ENCODE measurements around the gene ABHD2. TPM values are rescaled to one million over a fixed set of nuclear protein-coding genes. Genes with fewer than 3 reads are reported as not detected.

ABHD2 gene
- total and polyA plus RNA-seq, 9 of the 15 experiments (the other 6 are each of a cell fraction or from before 2014, with no cell fraction given), result 16.9 to 99.8 (median 47.5) TPM

DNA sequence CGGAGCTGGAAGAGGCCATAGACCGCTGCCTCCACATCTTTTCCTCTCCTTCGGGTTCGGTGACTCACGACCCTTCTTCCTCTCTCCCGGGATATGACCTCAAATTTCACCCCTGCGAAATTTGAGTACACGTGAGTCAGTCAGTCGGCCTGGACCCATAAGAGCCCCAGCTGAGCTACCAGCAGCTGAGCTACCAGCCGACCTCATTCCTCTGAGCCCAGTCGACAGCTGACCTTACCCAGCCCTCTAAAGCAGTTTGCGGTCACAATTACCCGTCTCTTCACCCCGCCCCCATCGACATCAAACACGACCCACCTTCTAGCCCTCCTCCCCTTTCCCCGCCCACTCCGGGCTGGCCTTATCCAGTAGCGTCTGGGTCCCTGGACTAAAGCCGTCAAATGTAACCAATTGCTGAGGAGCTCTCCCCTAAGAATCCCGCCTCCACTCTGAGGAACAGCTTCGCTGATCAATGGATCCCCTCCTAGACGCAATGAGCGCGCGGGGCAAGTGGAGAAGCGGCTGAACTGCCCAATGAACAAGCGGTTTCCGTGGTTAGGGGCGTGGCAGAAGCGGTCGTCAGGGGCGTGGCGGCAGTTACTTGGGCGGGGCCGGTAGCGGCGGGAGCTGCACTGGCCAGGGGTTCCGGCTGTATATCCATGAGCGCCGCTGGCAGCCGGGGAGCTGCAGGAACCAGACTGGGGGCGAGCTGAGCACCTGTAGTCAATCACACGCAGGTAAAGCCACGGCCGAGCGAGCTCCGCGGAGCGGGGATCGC, at the start of gene ABHD2 (continued):
- TF ChIP-seq YY1 (IDR thresholded peaks at IDR 0.05; ENCODE audit: borderline replicate concordance in 1 of 3, control insufficient read depth in 1 of 3, extremely low read depth in 1 of 3, insufficient read depth in 3 of 3, insufficient read length in 1 of 3, insufficient replicate concordance in 2 of 3, low read depth in 1 of 3, low read length in 2 of 3) (peak in 2 of 3 experiments; percentile 66 to 73), ZBTB8A (IDR thresholded peaks at IDR 0.05; ENCODE audit: partially characterized antibody) (no peak), HDAC1 (IDR thresholded peaks at IDR 0.05) (peak in 1 of 2 experiments; percentile 80; a peak in 2 of 4 replicates), CC2D1A (IDR thresholded peaks at IDR 0.05) (peak; percentile 34; the same call in 1 of the 2 replicates), POLR2AphosphoS5 (IDR thresholded peaks at IDR 0.05; ENCODE audit: control insufficient read depth, insufficient read depth, low read depth, low read length) (peak; percentile 62; the same call in 1 of the 2 replicates), ZNF184 (CRISPR knock-in tag; IDR thresholded peaks at IDR 0.05) (no peak), ZNF699 (CRISPR knock-in tag; IDR thresholded peaks at IDR 0.05; ENCODE audit: insufficient replicate concordance) (no peak), CHCHD3 (CRISPR knock-in tag; IDR thresholded peaks at IDR 0.05) (no peak), ETV6 (IDR thresholded peaks at IDR 0.05; ENCODE audit: borderline replicate concordance in 1 of 2, low read depth in 2 of 2, low read length in 1 of 2) (0 out of 4 replicates have a peak, but pooled peaks of 1 of the 2 experiments have one; percentile 33), ETV6 (CRISPR knock-in tag; IDR thresholded peaks at IDR 0.05; ENCODE audit: borderline replicate concordance) (no peak)
- TF ChIP-seq, protein P1, sequence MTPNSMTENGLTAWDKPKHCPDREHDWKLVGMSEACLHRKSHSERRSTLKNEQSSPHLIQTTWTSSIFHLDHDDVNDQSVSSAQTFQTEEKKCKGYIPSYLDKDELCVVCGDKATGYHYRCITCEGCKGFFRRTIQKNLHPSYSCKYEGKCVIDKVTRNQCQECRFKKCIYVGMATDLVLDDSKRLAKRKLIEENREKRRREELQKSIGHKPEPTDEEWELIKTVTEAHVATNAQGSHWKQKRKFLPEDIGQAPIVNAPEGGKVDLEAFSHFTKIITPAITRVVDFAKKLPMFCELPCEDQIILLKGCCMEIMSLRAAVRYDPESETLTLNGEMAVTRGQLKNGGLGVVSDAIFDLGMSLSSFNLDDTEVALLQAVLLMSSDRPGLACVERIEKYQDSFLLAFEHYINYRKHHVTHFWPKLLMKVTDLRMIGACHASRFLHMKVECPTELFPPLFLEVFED (CRISPR knock-in tag; conservative IDR thresholded peaks at IDR 0.05), result no peak
- TF ChIP-seq, protein P2, sequence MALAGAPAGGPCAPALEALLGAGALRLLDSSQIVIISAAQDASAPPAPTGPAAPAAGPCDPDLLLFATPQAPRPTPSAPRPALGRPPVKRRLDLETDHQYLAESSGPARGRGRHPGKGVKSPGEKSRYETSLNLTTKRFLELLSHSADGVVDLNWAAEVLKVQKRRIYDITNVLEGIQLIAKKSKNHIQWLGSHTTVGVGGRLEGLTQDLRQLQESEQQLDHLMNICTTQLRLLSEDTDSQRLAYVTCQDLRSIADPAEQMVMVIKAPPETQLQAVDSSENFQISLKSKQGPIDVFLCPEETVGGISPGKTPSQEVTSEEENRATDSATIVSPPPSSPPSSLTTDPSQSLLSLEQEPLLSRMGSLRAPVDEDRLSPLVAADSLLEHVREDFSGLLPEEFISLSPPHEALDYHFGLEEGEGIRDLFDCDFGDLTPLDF (CRISPR knock-in tag; IDR thresholded peaks at IDR 0.05), result peak; percentile 35; the same call in 1 of the 2 replicates
- TF ChIP-seq, protein P3, sequence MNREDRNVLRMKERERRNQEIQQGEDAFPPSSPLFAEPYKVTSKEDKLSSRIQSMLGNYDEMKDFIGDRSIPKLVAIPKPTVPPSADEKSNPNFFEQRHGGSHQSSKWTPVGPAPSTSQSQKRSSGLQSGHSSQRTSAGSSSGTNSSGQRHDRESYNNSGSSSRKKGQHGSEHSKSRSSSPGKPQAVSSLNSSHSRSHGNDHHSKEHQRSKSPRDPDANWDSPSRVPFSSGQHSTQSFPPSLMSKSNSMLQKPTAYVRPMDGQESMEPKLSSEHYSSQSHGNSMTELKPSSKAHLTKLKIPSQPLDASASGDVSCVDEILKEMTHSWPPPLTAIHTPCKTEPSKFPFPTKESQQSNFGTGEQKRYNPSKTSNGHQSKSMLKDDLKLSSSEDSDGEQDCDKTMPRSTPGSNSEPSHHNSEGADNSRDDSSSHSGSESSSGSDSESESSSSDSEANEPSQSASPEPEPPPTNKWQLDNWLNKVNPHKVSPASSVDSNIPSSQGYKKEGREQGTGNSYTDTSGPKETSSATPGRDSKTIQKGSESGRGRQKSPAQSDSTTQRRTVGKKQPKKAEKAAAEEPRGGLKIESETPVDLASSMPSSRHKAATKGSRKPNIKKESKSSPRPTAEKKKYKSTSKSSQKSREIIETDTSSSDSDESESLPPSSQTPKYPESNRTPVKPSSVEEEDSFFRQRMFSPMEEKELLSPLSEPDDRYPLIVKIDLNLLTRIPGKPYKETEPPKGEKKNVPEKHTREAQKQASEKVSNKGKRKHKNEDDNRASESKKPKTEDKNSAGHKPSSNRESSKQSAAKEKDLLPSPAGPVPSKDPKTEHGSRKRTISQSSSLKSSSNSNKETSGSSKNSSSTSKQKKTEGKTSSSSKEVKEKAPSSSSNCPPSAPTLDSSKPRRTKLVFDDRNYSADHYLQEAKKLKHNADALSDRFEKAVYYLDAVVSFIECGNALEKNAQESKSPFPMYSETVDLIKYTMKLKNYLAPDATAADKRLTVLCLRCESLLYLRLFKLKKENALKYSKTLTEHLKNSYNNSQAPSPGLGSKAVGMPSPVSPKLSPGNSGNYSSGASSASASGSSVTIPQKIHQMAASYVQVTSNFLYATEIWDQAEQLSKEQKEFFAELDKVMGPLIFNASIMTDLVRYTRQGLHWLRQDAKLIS (CRISPR knock-in tag; IDR thresholded peaks at IDR 0.05), result no peak
- TF ChIP-seq, protein P4, sequence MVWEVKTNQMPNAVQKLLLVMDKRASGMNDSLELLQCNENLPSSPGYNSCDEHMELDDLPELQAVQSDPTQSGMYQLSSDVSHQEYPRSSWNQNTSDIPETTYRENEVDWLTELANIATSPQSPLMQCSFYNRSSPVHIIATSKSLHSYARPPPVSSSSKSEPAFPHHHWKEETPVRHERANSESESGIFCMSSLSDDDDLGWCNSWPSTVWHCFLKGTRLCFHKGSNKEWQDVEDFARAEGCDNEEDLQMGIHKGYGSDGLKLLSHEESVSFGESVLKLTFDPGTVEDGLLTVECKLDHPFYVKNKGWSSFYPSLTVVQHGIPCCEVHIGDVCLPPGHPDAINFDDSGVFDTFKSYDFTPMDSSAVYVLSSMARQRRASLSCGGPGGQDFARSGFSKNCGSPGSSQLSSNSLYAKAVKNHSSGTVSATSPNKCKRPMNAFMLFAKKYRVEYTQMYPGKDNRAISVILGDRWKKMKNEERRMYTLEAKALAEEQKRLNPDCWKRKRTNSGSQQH (CRISPR knock-in tag; IDR thresholded peaks at IDR 0.05), result peak; percentile 2; the same call in 1 of the 2 replicates
- TF ChIP-seq, protein P5, sequence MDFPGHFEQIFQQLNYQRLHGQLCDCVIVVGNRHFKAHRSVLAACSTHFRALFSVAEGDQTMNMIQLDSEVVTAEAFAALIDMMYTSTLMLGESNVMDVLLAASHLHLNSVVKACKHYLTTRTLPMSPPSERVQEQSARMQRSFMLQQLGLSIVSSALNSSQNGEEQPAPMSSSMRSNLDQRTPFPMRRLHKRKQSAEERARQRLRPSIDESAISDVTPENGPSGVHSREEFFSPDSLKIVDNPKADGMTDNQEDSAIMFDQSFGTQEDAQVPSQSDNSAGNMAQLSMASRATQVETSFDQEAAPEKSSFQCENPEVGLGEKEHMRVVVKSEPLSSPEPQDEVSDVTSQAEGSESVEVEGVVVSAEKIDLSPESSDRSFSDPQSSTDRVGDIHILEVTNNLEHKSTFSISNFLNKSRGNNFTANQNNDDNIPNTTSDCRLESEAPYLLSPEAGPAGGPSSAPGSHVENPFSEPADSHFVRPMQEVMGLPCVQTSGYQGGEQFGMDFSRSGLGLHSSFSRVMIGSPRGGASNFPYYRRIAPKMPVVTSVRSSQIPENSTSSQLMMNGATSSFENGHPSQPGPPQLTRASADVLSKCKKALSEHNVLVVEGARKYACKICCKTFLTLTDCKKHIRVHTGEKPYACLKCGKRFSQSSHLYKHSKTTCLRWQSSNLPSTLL (IDR thresholded peaks at IDR 0.05), result no peak
